ENCODE data around the gene ANTKMT. TPM values are rescaled to one million over a fixed set of nuclear protein-coding genes. Genes with fewer than 3 reads are reported as not detected.

Gene ANTKMT
- polyA plus RNA-seq, 5 donors, result 5.3 to 22.5 (median 10.8) TPM

DNA sequence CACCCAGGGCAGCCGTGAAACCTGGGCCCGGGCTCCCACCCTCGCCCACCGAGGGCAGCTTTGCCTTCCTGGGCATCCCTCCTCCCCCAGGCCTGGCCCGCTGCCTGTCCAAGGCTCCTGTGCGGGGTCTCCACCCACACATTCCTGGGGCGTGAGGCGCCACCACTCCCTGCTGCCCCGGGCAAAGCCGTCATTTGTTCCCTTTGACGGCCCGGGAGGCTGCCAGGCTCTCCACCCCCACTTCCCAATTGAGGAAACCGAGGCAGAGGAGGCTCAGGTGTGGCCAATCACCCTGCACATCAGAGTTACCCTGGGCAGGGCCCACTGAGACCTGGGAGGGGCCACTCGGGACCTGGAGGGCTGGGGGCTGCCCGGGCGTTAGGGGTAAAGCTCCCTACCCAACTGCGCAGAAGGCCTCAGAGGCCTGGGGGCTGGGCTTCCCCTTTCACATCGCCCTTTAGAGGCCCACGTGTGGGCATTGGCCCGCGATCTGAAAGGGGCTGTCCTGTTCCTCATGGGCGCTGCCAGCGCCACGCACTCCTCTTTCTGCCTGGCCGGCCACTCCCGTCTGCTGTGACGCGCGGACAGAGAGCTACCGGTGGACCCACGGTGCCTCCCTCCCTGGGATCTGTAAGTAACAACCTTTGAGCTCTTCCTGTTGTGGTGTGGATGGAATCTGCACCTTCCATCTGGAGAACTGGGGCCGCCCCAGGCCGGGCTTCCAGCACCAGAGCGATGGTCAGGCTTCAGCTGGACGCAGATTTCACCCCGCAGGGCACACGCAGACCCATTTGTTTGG is 39.8 kb downstream of the ANTKMT start, which contains the start of gene MSLN:
Gene MSLN, plus strand, starts transcription at position 190 of the 799 bp plus-strand sequence. CDS start 1,947 bp downstream, outside the sequence.
- no peak for DNase-seq

DNA sequence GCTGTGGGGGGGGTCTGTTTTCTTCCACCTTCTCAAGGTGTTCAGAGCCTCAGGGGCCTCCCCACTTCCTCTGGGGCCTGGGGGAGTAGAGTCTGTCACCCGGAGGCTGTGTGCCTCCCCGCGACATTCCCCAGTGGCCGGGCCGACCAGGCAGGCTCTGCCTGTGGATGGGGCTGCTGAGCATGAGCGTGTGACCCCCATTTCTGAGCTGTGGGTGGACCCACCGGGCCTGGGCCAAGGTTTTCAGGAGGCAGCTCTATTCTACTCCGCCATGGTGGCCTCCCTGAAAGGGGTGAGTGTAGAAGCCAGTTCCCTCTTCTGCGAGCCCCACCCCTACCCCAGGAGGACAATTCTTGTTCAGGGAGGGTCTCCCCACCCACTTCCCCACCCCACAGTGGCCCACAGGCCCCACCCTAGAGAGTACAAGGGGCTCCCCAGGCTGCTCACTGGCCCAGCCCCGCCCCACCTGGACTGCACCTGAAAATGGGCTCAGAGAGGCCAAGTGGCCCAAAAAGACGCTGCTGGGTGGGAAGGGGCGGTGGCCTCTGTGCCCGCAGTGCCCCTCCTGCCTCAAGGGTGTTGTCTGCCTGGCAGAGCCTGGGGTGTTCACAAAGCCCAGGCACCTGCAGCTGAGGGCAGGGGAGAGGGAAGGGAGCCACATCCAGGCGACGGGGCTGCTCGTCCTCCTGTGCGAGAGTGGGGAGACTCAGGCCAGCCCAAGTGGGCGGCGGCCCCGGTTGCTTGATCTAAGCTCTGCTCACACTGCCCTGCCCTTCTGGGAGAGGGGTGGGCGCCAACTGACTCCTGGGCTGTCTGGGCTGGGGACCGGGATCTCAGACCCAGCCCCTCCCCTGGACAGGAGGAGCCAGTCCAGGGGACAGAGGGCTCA is 40.9 kb downstream of the ANTKMT start:
- no peak for DNase-seq

DNA sequence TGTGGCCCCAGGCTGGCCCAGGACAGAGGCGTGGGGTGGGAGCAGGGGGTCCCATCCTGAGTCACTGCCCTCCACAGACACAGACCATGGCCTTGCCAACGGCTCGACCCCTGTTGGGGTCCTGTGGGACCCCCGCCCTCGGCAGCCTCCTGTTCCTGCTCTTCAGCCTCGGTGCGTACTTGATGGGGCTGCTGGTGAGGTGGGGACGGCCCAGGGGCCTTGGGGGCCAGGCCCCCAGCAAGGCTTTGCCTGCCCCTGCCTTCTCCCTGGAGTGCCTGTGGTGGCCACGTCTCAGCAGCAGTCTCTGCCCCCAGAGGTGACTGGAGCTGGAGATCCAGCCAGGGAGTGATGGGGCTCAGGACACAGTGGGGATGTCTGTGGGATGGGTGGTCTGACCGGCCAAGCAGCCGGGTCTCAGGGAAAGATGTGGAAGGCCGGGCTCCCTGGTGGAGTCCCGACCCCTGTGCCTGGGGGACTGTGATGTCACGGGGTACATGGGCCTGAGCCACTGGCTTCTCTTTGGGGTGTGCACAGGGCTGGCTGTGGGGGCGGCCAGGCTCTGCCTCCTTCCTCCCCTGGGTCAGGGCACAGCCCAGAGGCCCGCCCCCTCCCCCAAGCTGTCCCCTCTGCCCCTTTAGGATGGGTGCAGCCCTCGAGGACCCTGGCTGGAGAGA is 41.8 kb downstream of the ANTKMT start:
- DNase-seq, result no peak

DNA sequence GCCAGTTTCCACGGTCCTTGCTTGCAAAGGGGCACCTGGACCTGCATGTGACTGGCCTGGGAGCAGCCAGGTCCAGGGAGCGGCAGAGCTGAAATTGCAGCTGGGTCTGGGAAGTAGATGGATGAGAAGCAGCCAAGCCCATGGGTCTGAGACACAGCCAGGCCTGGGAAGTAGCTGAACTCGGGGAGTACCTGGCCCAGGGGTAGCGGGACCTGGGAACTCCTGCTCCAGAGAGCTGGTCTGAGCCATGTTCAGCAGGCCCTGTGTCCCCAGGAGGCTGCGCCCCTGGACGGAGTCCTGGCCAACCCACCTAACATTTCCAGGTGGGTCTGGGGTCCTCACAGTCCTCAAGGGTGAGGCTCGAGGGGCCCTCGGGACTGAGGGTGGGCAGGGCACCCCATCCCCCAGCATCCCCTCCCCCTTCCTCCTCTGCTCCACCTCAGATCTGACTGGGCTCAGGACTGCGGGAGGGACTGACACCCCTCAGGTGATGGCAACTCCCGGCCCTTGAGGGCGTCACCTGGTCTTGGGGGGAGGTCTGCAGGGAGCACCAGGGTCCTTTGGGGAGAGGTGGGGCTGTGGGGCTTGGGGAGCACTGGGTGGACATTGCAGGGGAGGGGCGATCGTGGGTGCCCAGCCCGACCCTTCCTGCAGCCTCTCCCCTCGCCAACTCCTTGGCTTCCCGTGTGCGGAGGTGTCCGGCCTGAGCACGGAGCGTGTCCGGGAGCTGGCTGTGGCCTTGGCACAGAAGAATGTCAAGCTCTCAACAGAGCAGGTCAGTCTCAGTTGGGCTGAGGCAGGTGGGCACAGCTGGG is 42.6 kb downstream of the ANTKMT start:
- no peak for DNase-seq

DNA sequence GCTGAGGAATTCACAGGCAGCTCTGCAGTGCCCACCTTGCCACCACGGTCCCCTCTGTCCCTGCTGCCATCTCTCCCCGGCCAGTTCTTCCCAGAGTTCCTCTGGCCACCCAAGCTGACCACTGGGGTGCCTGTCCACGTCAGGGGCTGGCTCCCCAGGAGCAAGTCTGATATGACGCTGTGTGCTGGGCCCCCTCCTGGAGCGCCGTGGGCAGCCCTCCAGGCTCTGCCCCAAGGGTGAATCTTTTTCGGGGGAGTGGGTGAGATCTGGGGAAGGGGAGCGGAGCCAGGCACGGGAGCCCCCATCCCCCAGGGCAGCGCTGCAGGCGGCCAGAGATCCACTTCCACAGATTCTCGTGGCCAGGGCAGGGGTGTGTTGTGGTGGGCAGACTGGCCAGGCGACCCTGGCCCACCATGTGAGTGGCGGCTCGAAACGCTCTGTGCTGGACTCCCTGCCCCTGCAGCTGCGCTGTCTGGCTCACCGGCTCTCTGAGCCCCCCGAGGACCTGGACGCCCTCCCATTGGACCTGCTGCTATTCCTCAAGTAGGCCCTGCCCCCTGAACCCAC is 43.3 kb downstream of the ANTKMT start:
- no peak for DNase-seq

DNA sequence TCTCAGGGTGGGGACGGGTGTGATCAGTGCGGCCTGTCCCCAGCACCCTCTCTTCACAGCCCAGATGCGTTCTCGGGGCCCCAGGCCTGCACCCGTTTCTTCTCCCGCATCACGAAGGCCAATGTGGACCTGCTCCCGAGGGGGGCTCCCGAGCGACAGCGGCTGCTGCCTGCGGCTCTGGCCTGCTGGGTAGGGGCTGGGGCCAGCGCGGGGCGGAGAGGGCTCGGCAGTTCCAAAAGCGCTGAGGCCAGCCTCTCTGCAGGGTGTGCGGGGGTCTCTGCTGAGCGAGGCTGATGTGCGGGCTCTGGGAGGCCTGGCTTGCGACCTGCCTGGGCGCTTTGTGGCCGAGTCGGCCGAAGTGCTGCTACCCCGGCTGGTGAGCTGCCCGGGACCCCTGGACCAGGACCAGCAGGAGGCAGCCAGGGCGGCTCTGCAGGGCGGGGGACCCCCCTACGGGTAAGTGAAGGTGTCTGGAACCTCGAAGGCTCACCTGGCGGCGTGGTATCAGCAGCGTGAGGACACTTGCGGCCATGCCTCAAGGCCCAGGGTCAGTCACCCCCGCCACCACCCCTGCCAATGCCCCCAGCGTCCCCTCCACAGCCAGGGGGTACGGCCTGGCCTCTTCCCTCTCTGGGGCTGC is 44.0 kb downstream of the ANTKMT start:
- no peak for DNase-seq

DNA sequence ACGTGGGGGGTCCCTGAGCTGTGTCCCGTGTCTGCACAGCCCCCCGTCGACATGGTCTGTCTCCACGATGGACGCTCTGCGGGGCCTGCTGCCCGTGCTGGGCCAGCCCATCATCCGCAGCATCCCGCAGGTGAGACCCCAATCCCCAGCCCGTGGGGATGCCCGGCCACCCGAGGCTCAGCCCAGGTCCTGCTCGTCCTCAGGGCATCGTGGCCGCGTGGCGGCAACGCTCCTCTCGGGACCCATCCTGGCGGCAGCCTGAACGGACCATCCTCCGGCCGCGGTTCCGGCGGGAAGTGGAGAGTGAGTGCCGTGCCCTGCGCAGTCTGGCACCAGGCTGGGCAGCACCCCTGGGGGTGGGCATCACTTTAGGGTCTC is 44.5 kb downstream of the ANTKMT start:
- DNase-seq, result no peak

DNA sequence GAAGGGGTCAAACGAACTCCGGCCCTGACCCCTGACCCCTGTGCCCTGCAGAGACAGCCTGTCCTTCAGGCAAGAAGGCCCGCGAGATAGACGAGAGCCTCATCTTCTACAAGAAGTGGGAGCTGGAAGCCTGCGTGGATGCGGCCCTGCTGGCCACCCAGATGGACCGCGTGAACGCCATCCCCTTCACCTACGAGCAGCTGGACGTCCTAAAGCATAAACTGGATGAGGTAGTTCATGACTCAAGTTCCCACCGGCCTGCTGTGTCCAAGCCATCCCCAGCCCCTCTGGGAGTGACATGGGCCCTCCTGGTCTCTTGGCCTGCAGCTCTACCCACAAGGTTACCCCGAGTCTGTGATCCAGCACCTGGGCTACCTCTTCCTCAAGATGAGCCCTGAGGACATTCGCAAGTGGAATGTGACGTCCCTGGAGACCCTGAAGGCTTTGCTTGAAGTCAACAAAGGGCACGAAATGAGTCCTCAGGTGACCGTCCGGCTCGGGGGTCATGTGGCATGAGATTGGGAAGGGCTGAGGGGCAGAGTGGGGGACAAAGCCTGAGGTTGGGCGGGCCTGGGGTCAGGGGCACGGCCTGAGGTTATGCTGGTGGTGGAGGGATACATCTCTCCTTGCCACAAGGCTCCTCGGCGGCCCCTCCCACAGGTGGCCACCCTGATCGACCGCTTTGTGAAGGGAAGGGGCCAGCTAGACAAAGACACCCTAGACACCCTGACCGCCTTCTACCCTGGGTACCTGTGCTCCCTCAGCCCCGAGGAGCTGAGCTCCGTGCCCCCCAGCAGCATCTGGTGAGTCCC is 45.3 kb downstream of the ANTKMT start:
- DNase-seq, result no peak

DNA sequence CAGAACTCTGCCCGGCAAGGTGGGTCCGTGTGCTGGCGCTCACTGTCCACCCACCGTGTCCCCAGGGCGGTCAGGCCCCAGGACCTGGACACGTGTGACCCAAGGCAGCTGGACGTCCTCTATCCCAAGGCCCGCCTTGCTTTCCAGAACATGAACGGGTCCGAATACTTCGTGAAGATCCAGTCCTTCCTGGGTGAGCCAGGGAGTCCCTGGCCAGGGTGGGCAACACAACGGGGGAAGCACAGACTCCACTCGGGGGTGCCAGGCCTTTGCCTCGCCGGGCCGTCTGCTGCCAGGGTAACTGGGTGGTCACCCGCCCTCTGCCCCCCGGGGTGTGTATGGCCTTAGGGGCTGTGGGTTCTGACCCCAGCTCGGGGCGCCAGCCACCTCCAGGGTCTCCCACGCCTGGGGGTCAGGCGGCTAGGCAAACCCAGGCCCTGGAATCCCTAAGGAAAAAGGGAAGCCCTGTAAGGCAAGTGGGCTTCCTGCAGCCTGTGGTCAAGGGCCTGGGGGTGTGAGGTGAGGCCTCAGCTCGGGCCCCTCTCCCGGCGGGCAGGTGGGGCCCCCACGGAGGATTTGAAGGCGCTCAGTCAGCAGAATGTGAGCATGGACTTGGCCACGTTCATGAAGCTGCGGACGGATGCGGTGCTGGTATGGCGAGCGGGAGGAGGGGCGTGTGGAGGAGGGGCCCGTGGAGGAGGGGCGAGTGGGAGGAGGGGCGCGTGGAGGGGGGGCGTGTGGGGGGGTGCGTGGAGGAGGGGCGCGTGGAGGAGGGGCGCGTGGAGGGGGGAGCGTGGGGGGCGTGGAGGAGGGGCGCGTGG is 46.1 kb downstream of the ANTKMT start:
- DNase-seq, result no peak

DNA sequence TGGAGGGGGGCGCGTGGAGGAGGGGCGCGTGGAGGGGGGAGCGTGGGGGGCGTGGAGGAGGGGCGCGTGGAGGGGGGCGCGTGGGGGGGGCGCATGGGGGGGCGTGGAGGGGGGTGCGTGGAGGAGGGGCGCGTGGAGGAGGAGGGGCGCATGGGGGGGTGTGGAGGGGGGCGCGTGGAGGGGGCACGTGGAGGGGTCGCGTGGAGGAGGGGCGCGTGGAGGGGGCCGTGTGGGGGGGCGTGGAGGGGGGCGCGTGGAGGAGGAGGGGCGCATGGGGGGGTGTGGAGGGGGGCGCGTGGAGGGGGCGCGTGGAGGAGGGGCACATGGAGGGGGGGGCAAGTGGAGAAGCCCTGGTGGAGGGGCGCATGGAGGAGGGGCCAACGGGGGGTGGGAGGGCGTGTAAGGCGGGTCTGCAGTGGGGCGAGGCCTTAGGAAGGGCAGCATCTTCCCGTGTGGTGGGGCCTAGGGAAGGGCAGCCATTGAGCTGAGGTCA is 46.8 kb downstream of the ANTKMT start:
- no peak for DNase-seq

DNA sequence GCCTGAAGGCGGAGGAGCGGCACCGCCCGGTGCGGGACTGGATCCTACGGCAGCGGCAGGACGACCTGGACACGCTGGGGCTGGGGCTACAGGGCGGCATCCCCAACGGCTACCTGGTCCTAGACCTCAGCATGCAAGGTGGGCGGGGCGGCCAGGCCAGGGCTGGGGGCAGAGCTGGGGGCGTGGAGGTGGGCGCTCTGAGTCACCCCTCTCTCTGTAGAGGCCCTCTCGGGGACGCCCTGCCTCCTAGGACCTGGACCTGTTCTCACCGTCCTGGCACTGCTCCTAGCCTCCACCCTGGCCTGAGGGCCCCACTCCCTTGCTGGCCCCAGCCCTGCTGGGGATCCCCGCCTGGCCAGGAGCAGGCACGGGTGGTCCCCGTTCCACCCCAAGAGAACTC is 47.5 kb downstream of the ANTKMT start:
- no peak for DNase-seq

DNA sequence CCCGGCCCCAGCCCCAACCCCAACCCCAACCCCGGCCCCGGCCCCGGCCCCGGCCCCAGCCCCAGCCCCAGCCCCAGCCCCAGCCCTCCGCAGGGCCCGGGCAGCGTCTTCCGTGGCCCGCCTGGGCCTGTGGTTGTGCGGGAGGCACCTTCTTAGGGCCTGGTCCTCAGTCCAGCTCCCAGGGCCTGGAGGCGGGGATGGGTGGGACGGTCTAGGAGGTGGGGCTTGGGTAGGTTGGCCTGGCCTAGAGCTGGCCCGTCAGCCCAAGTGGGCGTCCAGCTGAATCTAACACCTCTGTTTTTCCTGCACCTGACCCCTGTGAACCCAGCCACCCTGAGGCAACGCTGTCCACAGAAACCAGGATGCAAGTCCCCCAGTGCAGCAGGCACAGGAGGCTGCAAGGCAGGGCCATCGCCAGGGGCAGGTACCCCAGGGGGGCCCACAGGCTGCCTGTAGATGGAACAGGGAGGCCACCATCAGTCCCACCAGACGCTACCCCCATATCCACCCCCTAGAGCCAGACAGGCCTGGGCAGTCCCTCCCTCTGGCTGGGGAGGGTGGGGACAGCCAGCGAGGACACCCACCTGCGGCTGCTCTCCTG is 48.3 kb downstream of the ANTKMT start:
- no peak for DNase-seq

DNA sequence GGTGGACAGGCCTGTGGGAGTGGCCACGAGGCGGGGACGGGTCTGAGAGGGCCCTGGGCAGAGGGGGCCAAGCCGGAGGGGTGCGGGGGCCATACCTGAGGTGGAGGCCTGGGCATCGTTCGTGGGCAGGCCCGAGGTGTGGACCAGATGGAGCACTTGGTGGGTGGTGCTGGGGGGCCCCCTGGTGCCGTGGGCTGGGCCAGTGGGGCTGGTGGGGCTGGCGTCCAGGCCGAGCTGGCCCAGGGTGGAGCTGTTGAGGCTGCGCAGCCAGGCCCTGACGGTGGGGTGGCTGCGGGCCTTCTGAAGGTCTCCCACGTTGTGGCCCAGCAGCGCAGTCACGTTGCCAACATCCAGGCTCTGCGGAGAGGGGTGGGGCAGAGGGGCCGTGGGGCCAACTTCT is 49.0 kb downstream of the ANTKMT start:
- no peak for DNase-seq

DNA sequence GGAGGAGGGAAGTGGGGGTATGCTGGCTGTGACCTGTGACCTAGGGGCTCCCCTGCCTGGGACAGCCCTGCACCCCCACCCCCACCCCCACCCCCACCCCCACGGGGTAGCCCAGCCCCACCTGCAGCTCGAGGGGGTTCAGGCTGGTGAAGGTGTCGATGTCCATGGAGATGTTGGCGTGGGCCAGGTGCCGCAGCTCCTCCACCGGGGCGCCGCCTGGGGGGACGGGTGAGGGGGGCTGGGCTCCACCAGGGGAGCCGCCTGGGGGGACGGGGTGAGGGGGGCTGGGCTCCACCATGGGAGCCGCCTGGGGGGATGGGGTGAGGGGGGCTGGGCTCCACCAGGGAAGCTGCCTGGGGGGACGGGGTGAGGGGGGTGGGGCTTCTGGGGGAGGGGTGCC is 49.5 kb downstream of the ANTKMT start:
- DNase-seq, result no peak

Data from right lung (tissue), 5 donors.